Subcutaneous abdominal adipose tissue (tissue), 5 donors: ENCODE results near the gene QRFP.
A peak's percentile ranks its signal among the peaks of the same experiment; 100 is the strongest.
"Not testable (repeated sequence)": the region's sequence is repeated elsewhere in the genome, so short reads cannot be mapped to it uniquely, and the experiment has no call there.

Experiments
- H3K27ac ChIP-seq: one replicate; pipeline ENCODE4 v1.7.0; 2013; ENCODE audit warnings: low read depth, mild to moderate bottlenecking, inconsistent platforms, low read length, moderate library complexity
- H3K27me3 ChIP-seq, 5 donors: one replicate each; pipeline ENCODE4 v1.7.0; 2013; ENCODE audit warnings: low read length in 5 of 5, inconsistent platforms in 1 of 5; ENCODE audit not compliant: control insufficient read depth in 5 of 5, insufficient read depth in 4 of 5
- H3K36me3 ChIP-seq, 5 donors: one replicate each; pipeline ENCODE4 v1.7.0; 2013; ENCODE audit warnings: low read length in 5 of 5; ENCODE audit not compliant: control insufficient read depth in 5 of 5, insufficient read depth in 5 of 5
- H3K4me1 ChIP-seq, 5 donors: one replicate each; pipeline ENCODE4 v1.7.0; 2013; ENCODE audit warnings: low read length in 5 of 5, mild to moderate bottlenecking in 3 of 5, moderate library complexity in 1 of 5; ENCODE audit not compliant: control insufficient read depth in 5 of 5, insufficient read depth in 5 of 5
- H3K4me3 ChIP-seq, 5 donors: one replicate each; pipeline ENCODE4 v1.7.0; 2013; ENCODE audit warnings: low read length in 5 of 5, low read depth in 1 of 5
- H3K9ac ChIP-seq, 5 donors: one replicate each; pipeline ENCODE4 v1.7.0; 2013; ENCODE audit warnings: low read length in 5 of 5, mild to moderate bottlenecking in 4 of 5, moderate library complexity in 3 of 5
- H3K9me3 ChIP-seq, 5 donors: one replicate each; pipeline ENCODE4 v1.7.0; 2013; ENCODE audit warnings: low read length in 5 of 5; ENCODE audit not compliant: control insufficient read depth in 5 of 5
- donor health status: healthy.
- donor health status: healthy.
- donor health status: healthy.
- donor health status: healthy.
- donor health status: healthy.

The QRFP gene

GRCh38 chr9:130849356-130849755 lies 47.3 kb downstream of the QRFP start:
- H3K27me3 ChIP-seq, result no peaks in the 10 kb centered on the region
- H3K9ac ChIP-seq, result peak overlapping the region in 1 of 5 donors; percentile 24
- H3K9me3 ChIP-seq, result no peaks in the 10 kb centered on the region
- H3K4me1 ChIP-seq, result peaks cover 10 to 46% (median 35%) of the 10 kb centered on the region in 5 donors
- peak overlapping the region; percentile 100 for H3K27ac ChIP-seq
- peaks cover 3 to 5% (median 4%) of the 10 kb centered on the region in 5 donors for H3K36me3 ChIP-seq
- no peak overlapping the region for H3K4me3 ChIP-seq

DNA sequence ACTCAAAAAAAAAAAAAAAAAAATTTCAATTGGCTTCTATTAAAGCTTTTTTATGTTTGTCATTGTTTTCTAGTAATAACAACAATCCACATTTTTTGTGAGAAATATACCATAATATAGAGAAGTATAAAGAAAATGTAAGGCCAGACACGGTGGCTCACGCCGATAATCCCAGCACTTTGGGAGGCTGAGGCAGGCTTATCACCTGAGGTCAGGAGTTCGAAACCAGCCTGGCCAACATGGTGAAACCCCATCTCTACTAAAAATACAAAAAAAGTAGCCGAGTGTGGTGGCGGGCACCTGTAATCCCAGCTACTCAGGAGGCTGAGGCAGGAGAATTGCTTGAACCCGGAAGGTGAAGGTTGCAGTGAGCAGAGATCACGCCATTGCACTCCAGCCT lies 48.1 kb downstream of the QRFP start:
- peaks cover 15 to 55% (median 43%) of the 10 kb centered on the region in 5 donors for H3K4me1 ChIP-seq
- not testable (repeated sequence) for H3K36me3 ChIP-seq, H3K27me3 ChIP-seq, H3K4me3 ChIP-seq, H3K9me3 ChIP-seq
- peak overlapping the region; percentile 100 for H3K27ac ChIP-seq
- peak overlapping the region in 3 of 5 donors; percentile 43 to 73 (median 44) for H3K9ac ChIP-seq

DNA sequence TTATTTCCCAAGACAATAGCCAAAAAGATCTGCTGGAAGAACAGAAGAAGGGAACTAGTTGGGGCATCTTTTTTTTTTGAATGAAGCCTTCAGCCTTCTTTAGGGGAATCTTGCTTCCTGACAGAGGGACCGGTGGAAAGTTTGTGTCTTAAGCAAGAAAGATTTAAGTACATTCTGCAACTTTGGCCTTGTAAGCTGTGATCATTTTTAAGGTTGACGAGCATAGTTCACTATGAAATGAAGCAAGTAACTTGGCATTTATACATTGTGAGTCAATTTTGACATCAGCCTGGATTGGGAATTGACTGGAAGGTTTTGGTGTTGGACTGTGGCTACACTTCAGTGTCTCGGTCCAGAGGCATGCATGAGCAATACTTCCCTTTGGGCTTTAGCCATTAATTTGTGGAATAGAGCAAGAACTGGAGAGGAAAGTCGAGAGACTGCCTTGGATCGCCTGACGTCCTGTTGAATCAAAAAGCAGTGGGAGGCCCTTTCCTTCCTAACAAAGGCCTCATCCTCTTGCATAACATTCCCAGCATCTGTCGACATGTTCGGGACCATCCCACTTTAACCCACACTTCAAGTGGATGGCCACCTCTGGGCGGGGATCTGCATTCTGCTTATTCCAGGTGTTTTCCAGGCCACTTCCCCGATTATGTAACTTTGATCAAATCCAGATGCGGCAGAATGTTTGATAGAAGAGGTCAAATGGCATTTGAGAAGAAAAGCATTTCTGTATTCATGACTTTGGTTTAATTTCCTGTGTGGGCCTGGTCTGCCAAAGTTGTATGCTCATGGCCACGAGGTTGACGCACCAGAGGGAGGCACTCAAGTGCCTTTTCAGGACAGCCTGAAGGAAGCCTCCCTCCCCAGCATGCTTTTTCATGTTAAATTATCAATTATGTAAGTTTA lies 49.0 kb downstream of the QRFP start:
- no peak overlapping the region for H3K4me3 ChIP-seq
- H3K27me3 ChIP-seq, result no peaks in the 10 kb centered on the region
- H3K4me1 ChIP-seq, result peaks cover 16 to 64% (median 52%) of the 10 kb centered on the region in 5 donors
- peak overlapping the region; percentile 55 to 94 (median 77) for H3K9ac ChIP-seq
- H3K27ac ChIP-seq, result peak overlapping the region; percentile 100
- no peaks in the 10 kb centered on the region for H3K36me3 ChIP-seq
- H3K9me3 ChIP-seq, result no peaks in the 10 kb centered on the region

GRCh38 chr9:130846487-130847305 lies 49.9 kb downstream of the QRFP start:
- Histone ChIP-seq H3K4me3 (peak overlapping the region; percentile 11 to 55 (median 43)), H3K9me3 (no peaks in the 10 kb centered on the region), H3K9ac (peak overlapping the region; percentile 55 to 94 (median 77)), H3K4me1 (peaks cover 16 to 73% (median 59%) of the 10 kb centered on the region in 5 donors), H3K36me3 (no peaks in the 10 kb centered on the region), H3K27me3 (no peaks in the 10 kb centered on the region), H3K27ac (peak overlapping the region; percentile 100)

DNA sequence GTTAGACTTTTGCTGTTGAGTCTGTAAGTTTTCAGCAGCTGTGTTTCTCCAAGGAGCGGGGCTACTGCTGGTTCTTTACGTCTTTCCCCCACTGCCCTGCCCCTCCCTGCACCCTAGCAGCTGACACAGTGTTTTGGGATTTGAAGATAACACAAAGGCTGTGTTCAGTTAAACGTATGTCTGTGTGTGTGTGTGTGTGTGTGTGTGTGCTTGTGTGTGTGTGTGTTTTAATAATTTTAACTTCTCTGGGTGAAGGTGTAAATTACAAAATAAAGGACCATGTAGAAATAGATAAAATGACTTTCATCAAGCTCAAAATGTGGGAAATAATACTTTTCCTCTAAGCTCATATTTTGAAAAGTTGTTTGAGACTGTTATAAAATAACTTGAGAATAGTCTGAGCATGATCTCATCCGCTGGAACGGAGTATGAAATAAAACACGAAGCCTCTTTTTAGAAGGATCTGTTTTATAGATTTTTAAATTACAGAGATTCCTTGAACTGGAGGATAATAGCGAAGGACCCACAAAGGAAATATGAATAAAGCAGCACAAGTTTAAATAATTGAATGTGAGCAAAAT lies 50.6 kb downstream of the QRFP start:
- H3K4me1 ChIP-seq, result peaks cover 16 to 75% (median 61%) of the 10 kb centered on the region in 5 donors
- peak overlapping the region; percentile 11 to 55 (median 43) for H3K4me3 ChIP-seq
- H3K9me3 ChIP-seq, result no peaks in the 10 kb centered on the region
- H3K27ac ChIP-seq, result peak overlapping the region; percentile 100
- peak overlapping the region in 4 of 5 donors; percentile 55 to 94 (median 80) for H3K9ac ChIP-seq
- no peaks in the 10 kb centered on the region for H3K27me3 ChIP-seq
- no peaks in the 10 kb centered on the region for H3K36me3 ChIP-seq

DNA sequence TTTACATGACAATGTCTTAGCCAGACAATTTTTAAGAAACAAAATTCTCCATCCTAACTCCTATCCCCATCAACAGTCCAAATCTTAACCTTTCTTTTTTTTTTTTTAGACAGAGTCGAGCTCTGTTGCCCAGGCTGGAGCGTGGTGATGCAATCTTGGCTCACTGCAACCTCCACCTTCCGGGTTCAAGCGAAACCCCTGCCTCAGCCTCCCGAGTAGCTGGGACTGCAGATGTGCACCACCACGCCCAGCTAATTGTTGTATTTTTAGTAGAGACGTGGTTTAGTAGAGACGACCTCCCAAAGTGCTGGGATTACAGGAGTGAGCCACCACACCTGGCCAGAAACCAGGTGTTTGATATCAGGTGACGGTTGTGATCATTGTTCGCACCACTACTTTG lies 51.4 kb downstream of the QRFP start:
- peak overlapping the region; percentile 100 for H3K27ac ChIP-seq
- H3K27me3 ChIP-seq, result no peaks in the 10 kb centered on the region
- peak overlapping the region in 3 of 5 donors; percentile 43 to 55 (median 55) for H3K4me3 ChIP-seq
- H3K36me3 ChIP-seq, result no peaks in the 10 kb centered on the region
- peak overlapping the region in 2 of 5 donors; percentile 39 to 84 for H3K9ac ChIP-seq
- H3K9me3 ChIP-seq, result no peaks in the 10 kb centered on the region
- H3K4me1 ChIP-seq, result peaks cover 16 to 72% (median 66%) of the 10 kb centered on the region in 5 donors

DNA sequence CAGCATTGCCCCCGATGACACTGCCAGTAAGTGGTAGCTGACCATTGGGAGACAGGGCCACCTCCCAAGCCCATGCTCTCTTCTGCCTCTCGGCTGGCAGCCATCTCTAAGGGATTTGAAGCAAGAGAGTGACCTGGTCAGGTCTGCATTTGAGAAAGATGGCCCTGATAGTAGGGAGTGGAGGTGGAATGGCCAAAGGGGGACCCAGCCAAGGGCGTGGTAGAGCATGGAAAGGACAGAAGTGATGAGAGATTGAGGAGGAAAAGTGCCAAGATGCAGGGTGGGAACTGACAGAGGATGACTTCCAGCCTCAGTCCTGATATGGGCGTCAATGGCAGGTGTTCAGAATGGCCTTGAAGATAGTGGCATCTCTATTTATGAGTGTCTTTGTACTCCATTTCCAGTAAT lies 52.6 kb downstream of the QRFP start:
- Histone ChIP-seq H3K36me3 (no peaks in the 10 kb centered on the region), H3K27me3 (no peaks in the 10 kb centered on the region), H3K4me3 (no peak overlapping the region), H3K9ac (peak overlapping the region in 1 of 5 donors; percentile 23), H3K4me1 (peaks cover 16 to 78% (median 75%) of the 10 kb centered on the region in 5 donors), H3K9me3 (no peaks in the 10 kb centered on the region), H3K27ac (peak overlapping the region; percentile 100)

- Histone ChIP-seq H3K9me3 (no peaks in the 10 kb centered on the region), H3K4me1 (peaks cover 16 to 80% (median 77%) of the 10 kb centered on the region in 5 donors), H3K4me3 (no peak overlapping the region), H3K36me3 (no peaks in the 10 kb centered on the region), H3K9ac (no peak overlapping the region), H3K27me3 (no peaks in the 10 kb centered on the region), H3K27ac (peak overlapping the region; percentile 100)
Measured at GRCh38 chr9:130843049-130843908, 53.3 kb downstream of the QRFP start.
